B cell (primary cell): ENCODE measurements around the gene WDR1. TPM values are rescaled to one million over a fixed set of nuclear protein-coding genes. Genes with fewer than 3 reads are reported as not detected.

Source experiments
- ATAC-seq: fragments of 200-7000 bp; cut with Tn5 transposase; one replicate; pipeline ENCODE4 v1.10.0; 2021; ENCODE audit warnings: low read depth, mild to moderate bottlenecking, moderate number of reproducible peaks, moderate library complexity
- CTCF ChIA-PET: fragments of 350-600 bp; sonication (Branson Sonifier 250); formaldehyde crosslinking; loops from one replicate; lab custom pipeline; 2021; ENCODE audit warnings: antibody characterized with exemption, inconsistent platforms; lab: Charles Lee
- POLR2A ChIA-PET: fragments of 350-600 bp; sonication (Branson Sonifier 250); formaldehyde crosslinking; loops from one replicate; lab custom pipeline; 2021; ENCODE audit warnings: antibody characterized with exemption; lab: Charles Lee
- DNase-seq: peaks from one replicate; pipeline ENCODE4 v3.0.0; 2013
- H2AFZ ChIP-seq: 2 replicates; pipeline ENCODE4 v1.6.1; 2012; ENCODE audit warnings: mild to moderate bottlenecking, low read depth, low read length; ENCODE audit not compliant: insufficient read depth, poor library complexity, severe bottlenecking
- H3K27ac ChIP-seq, 2 donors: 1 replicate in 1 of 2; 2 replicates in 1 of 2; pipeline ENCODE4 v1.5.1; 2012 to 2013; ENCODE audit warnings: low read length in 2 of 2, mild to moderate bottlenecking in 2 of 2, moderate library complexity in 1 of 2
- H3K27me3 ChIP-seq, 4 experiments: fragments of 200-600 bp in 1 of 4; sonication (generic) in 1 of 4; replicated peaks in 1 of 4; 1 replicate in 2 of 4; 2 replicates in 2 of 4; pipeline versions ENCODE4 v1.6.1 to v1.7.0; 2013 to 2016; ENCODE audit warnings: low read length in 3 of 4, mild to moderate bottlenecking in 2 of 4, mixed read lengths in 1 of 4, moderate library complexity in 1 of 4; ENCODE audit not compliant: insufficient read depth in 4 of 4, control insufficient read depth in 3 of 4; ENCODE audit errors: control extremely low read depth in 1 of 4
- H3K36me3 ChIP-seq, 2 experiments: replicated peaks in 1 of 2; 1 replicate in 1 of 2; 2 replicates in 1 of 2; pipeline versions ENCODE4 v1.6.1 to v1.7.1; 2013; ENCODE audit warnings: low read length in 1 of 2; ENCODE audit not compliant: insufficient read depth in 2 of 2, control insufficient read depth in 1 of 2; ENCODE audit errors: control extremely low read depth in 1 of 2, extremely low read depth in 1 of 2
- H3K4me1 ChIP-seq, 2 donors: fragments of 200-600 bp in 1 of 2; sonication (generic) in 1 of 2; 1 replicate in 1 of 2; 2 replicates in 1 of 2; pipeline versions ENCODE4 v1.5.1 to v1.6.1; 2013 to 2017; ENCODE audit warnings: low read length in 2 of 2; ENCODE audit not compliant: control insufficient read depth in 2 of 2, insufficient read depth in 2 of 2
- H3K4me2 ChIP-seq: replicated peaks from 2 replicates; pipeline ENCODE3; 2012; ENCODE audit warnings: mild to moderate bottlenecking, low read depth, low read length; ENCODE audit not compliant: poor library complexity, severe bottlenecking
- H3K4me3 ChIP-seq, 5 experiments: fragments of 200-600 bp in 1 of 5; sonication (generic) in 1 of 5; 1 replicate in 3 of 5; 2 replicates in 2 of 5; pipeline versions ENCODE4 v1.5.1 to v1.7.0; 2011 to 2016; ENCODE audit warnings: low read length in 4 of 5, mild to moderate bottlenecking in 4 of 5, low read depth in 2 of 5, control low read depth in 1 of 5, moderate library complexity in 1 of 5; ENCODE audit not compliant: insufficient read depth in 1 of 5; ENCODE audit errors: control extremely low read depth in 1 of 5, extremely low read depth in 1 of 5
- H3K79me2 ChIP-seq: fragments of 200-600 bp; sonication (generic); one replicate; pipeline ENCODE4 v1.6.0; 2016; ENCODE audit warnings: low read length; ENCODE audit not compliant: control insufficient read depth, insufficient read depth
- H3K9ac ChIP-seq: fragments of 200-600 bp; sonication (generic); 2 replicates; pipeline ENCODE4 v1.6.1; 2017; ENCODE audit warnings: mild to moderate bottlenecking, low read length, moderate library complexity
- H3K9me3 ChIP-seq, 3 donors: one replicate each; pipeline versions ENCODE4 v1.6.1 to v1.7.1; 2013; ENCODE audit warnings: low read length in 2 of 3; ENCODE audit not compliant: control insufficient read depth in 2 of 3, insufficient read depth in 1 of 3; ENCODE audit errors: control extremely low read depth in 1 of 3
- H4K20me1 ChIP-seq: 2 replicates; pipeline ENCODE4 v1.6.0; 2012; ENCODE audit warnings: mild to moderate bottlenecking, low read length; ENCODE audit not compliant: insufficient read depth, control insufficient read depth, poor library complexity, severe bottlenecking
- H3K27ac Mint-ChIP-seq: one replicate; pipeline ENCODE4 v1.8.0; 2021; ENCODE audit warnings: mixed read lengths
- H3K27me3 Mint-ChIP-seq: one replicate; pipeline ENCODE4 v1.8.0; 2021; ENCODE audit warnings: mixed read lengths
- H3K4me1 Mint-ChIP-seq: one replicate; pipeline ENCODE4 v1.8.0; 2021; ENCODE audit warnings: mixed read lengths
- H3K4me3 Mint-ChIP-seq: one replicate; pipeline ENCODE4 v1.8.0; 2021; ENCODE audit warnings: mixed read lengths
- H3K9me3 Mint-ChIP-seq: one replicate; pipeline ENCODE4 v1.8.0; 2022; ENCODE audit warnings: mixed read lengths; ENCODE audit not compliant: insufficient read depth
- CTCF ChIP-seq: fragments of 200-600 bp; IDR thresholded peaks from one replicate; pipeline ENCODE4 v1.8.0; 2022; ENCODE audit warnings: antibody characterized with exemption, mild to moderate bottlenecking
- EZH2 ChIP-seq: IDR thresholded peaks from 2 replicates; pipeline ENCODE4 v1.6.1; 2012; ENCODE audit warnings: borderline replicate concordance, low read depth, mild to moderate bottlenecking, moderate library complexity, low read length; ENCODE audit not compliant: insufficient read depth, poor library complexity, severe bottlenecking
- WGBS: methylation state at CpG from one replicate; pipeline ENCODE4 v1.1.5; 2013; ENCODE audit warnings: missing lambda C conversion rate; ENCODE audit not compliant: insufficient coverage; 5-methylcytosine and 5-hydroxymethylcytosine counted together
- intact Hi-C: fragments of 100-400 bp; cut with micrococcal nuclease; formaldehyde crosslinking; loops from one replicate; pipeline ENCODE4 v1.10.0; 2022
- polyA plus RNA-seq: library from polyadenylated mRNA; depleted of rRNA; stranded (reverse); fragments of >200 nt; gene quantifications from 2 replicates; pipeline ENCODE4 v1.2.3, GENCODE V29; 2012
- total RNA-seq, 2 donors: library from RNA; stranded (reverse); fragments of 120-200 nt in 1 of 2; gene quantifications; 1 replicate in 1 of 2; 2 replicates in 1 of 2; pipeline versions ENCODE4 v1.2.3 to v1.2.4, GENCODE V29; 2013 to 2022

The WDR1 gene
- total and polyA plus RNA-seq, 2 donors (not counting 1 experiment from before 2014, with no cell fraction given) = 134 to 217 TPM

GRCh38 chr4:10163296-10163695 lies 46.7 kb upstream of the WDR1 start:
- no peaks in the 10 kb centered on the region for H3K9me3 Mint-ChIP-seq
- H3K27ac ChIP-seq = no peak overlapping the region
- H3K4me3 Mint-ChIP-seq = no peak overlapping the region
- no CpG with 5 or more reads among the region's 1 CpG for WGBS
- no peak overlapping the region for H3K4me3 ChIP-seq
- ATAC-seq (no peak), DNase-seq (no peak)
- ChIA-PET CTCF (interaction anchor here (0.9 to 9.6 kb wide), 7 partner anchors 9 to 386 kb away, joined by 3 to 116 read pairs (median 4); no protein-coding TSS in a partner anchor), POLR2A (no interaction called here)
- H4K20me1 ChIP-seq = no peaks in the 10 kb centered on the region
- H3K27ac Mint-ChIP-seq = no peak overlapping the region
- H3K27me3 Mint-ChIP-seq = peaks cover 22% of the 10 kb centered on the region
- no peak overlapping the region for H3K4me2 ChIP-seq
- TF ChIP-seq EZH2 (no peak), CTCF (no peak)
- no peaks in the 10 kb centered on the region for H3K9me3 ChIP-seq
- H3K27me3 ChIP-seq = peaks cover 0 to 2% (median 0%) of the 10 kb centered on the region in 4 experiments
- H2AFZ ChIP-seq = no peak overlapping the region
- intact Hi-C loops = no loop called here
- H3K36me3 ChIP-seq = no peaks in the 10 kb centered on the region
- no peaks in the 10 kb centered on the region for H3K79me2 ChIP-seq
- no peaks in the 10 kb centered on the region for H3K4me1 ChIP-seq
- H3K9ac ChIP-seq = no peak overlapping the region
- H3K4me1 Mint-ChIP-seq = no peaks in the 10 kb centered on the region

- H3K4me1 ChIP-seq = no peaks in the 10 kb centered on the region
- no peak overlapping the region for H3K4me3 ChIP-seq
- peaks cover 0 to 2% (median 0%) of the 10 kb centered on the region in 4 experiments for H3K27me3 ChIP-seq
- POLR2A ChIA-PET = no interaction called here
- H3K9ac ChIP-seq = no peak overlapping the region
- H3K27ac Mint-ChIP-seq = no peak overlapping the region
- H3K4me2 ChIP-seq = no peak overlapping the region
- no peak for TF ChIP-seq CTCF
- TF ChIP-seq EZH2 = no peak
- H3K27ac ChIP-seq = no peak overlapping the region
- no peak overlapping the region for H3K4me3 Mint-ChIP-seq
- no peaks in the 10 kb centered on the region for H3K9me3 ChIP-seq
- WGBS = 100% methylated on average over 4 of the region's 7 CpGs
- no peak for ATAC-seq
- no peaks in the 10 kb centered on the region for H3K79me2 ChIP-seq
- H3K36me3 ChIP-seq = no peaks in the 10 kb centered on the region
- no peak overlapping the region for H2AFZ ChIP-seq
- DNase-seq = no peak
- H4K20me1 ChIP-seq = no peaks in the 10 kb centered on the region
- peaks cover 3% of the 10 kb centered on the region for H3K4me1 Mint-ChIP-seq
- intact Hi-C loops = no loop called here
- no peaks in the 10 kb centered on the region for H3K9me3 Mint-ChIP-seq
- CTCF ChIA-PET = interaction anchor here (0.9 to 9.6 kb wide), 6 partner anchors 10 to 387 kb away, joined by 3 to 116 read pairs (median 5); no protein-coding TSS in a partner anchor
- peaks cover 24% of the 10 kb centered on the region for H3K27me3 Mint-ChIP-seq
Observed at GRCh38 chr4:10162341-10163000, 45.9 kb upstream of the WDR1 start.
